ENCODE measurements around the gene RBM19.

Gene RBM19

GRCh38 chr12:113945174-113946173, 20.7 kb downstream of the RBM19 start:
- TF ChIP-seq CTCF (IDR thresholded peaks at IDR 0.05; ENCODE audit: low read depth, low read length), result no peak
- DNase-seq (ENCODE audit: low read depth in 2 of 2), result no peak
- no peak overlapping the region for H3K4me3 ChIP-seq (replicated peaks in 1 of 2; ENCODE audit: low read depth in 2 of 2, low read length in 2 of 2)

GRCh38 chr12:113942209-113942608, 23.9 kb downstream of the RBM19 start:
- no peak for TF ChIP-seq CTCF (IDR thresholded peaks at IDR 0.05; ENCODE audit: low read depth, low read length)

GRCh38 chr12:113941208-113941486, 25.0 kb downstream of the RBM19 start:
- DNase-seq (ENCODE audit: low read depth in 2 of 2), result no peak
- H3K4me3 ChIP-seq (replicated peaks in 1 of 2; ENCODE audit: low read depth in 2 of 2, low read length in 2 of 2), result no peak overlapping the region
- TF ChIP-seq CTCF (IDR thresholded peaks at IDR 0.05; ENCODE audit: low read depth, low read length), result no peak

More at GRCh38 chr12:113942209-113942608, 23.9 kb downstream of the RBM19 start:
- no peak for DNase-seq (ENCODE audit: low read depth in 2 of 2)
- no peak overlapping the region for H3K4me3 ChIP-seq (replicated peaks in 1 of 2; ENCODE audit: low read depth in 2 of 2, low read length in 2 of 2)

GRCh38 chr12:113940357-113941207, 25.5 kb downstream of the RBM19 start:
- H3K4me3 ChIP-seq (replicated peaks in 1 of 2; ENCODE audit: low read depth in 2 of 2, low read length in 2 of 2), result no peak overlapping the region
- no peak for TF ChIP-seq CTCF (IDR thresholded peaks at IDR 0.05; ENCODE audit: low read depth, low read length)
- no peak for DNase-seq (ENCODE audit: low read depth in 2 of 2)

- no peak for DNase-seq (ENCODE audit: low read depth in 2 of 2)
- TF ChIP-seq CTCF (IDR thresholded peaks at IDR 0.05; ENCODE audit: low read depth, low read length), result no peak
- no peak overlapping the region for H3K4me3 ChIP-seq (replicated peaks in 1 of 2; ENCODE audit: low read depth in 2 of 2, low read length in 2 of 2)
These were observed 26.3 kb downstream of the RBM19 start for GRCh38 chr12:113939867-113940266.

GRCh38 chr12:113938471-113938870, 27.7 kb downstream of the RBM19 start:
- no peak overlapping the region for H3K4me3 ChIP-seq (replicated peaks in 1 of 2; ENCODE audit: low read depth in 2 of 2, low read length in 2 of 2)
- DNase-seq (ENCODE audit: low read depth in 2 of 2), result no peak
- TF ChIP-seq CTCF (IDR thresholded peaks at IDR 0.05; ENCODE audit: low read depth, low read length), result no peak
